RWPE2 (cell line): ENCODE measurements around the gene PTPRN2.

Experiments
- ATAC-seq: fragments of 200-7000 bp; cut with Tn5 transposase; 3 replicates; pipeline ENCODE4 v1.9.1; 2021; ENCODE audit warnings: low read depth
- DNase-seq: peaks from one replicate; pipeline ENCODE4 v3.0.0-alpha.2; 2020; ENCODE audit warnings: low spot score
- H3K27ac ChIP-seq: fragments of 450-650 bp; 2 replicates; pipeline ENCODE4 v1.5.1; 2017; ENCODE audit warnings: mild to moderate bottlenecking; ENCODE audit not compliant: poor library complexity, severe bottlenecking
- H3K27me3 ChIP-seq: fragments of 250-450 bp; sonication (Bioruptor Pico); 2 replicates; pipeline ENCODE4 v1.5.1; 2021; ENCODE audit warnings: mild to moderate bottlenecking, moderate library complexity; ENCODE audit not compliant: insufficient read depth, poor library complexity, severe bottlenecking
- H3K36me3 ChIP-seq: fragments of 250-450 bp; sonication (Bioruptor Pico); 2 replicates; pipeline ENCODE4 v1.5.1; 2020; ENCODE audit warnings: low read depth, mild to moderate bottlenecking, moderate library complexity
- H3K4me1 ChIP-seq: fragments of 250-450 bp; sonication (Bioruptor Pico); 2 replicates; pipeline ENCODE4 v1.5.1; 2021; ENCODE audit warnings: mild to moderate bottlenecking, moderate library complexity; ENCODE audit not compliant: insufficient read depth, poor library complexity, severe bottlenecking
- H3K4me3 ChIP-seq: fragments of 250-450 bp; sonication (Bioruptor Pico); 2 replicates; pipeline ENCODE4 v1.5.1; 2021; ENCODE audit warnings: mild to moderate bottlenecking, moderate library complexity; ENCODE audit not compliant: severe bottlenecking
- H3K9me3 ChIP-seq: fragments of 250-450 bp; sonication (Bioruptor Pico); 2 replicates; pipeline ENCODE4 v1.5.1; 2021; ENCODE audit warnings: mild to moderate bottlenecking, moderate library complexity; ENCODE audit not compliant: severe bottlenecking
- CTCF ChIP-seq: fragments of 450-650 bp; IDR thresholded peaks from one replicate; pipeline ENCODE4 v1.5.1; 2017; ENCODE audit warnings: mild to moderate bottlenecking, moderate library complexity; ENCODE audit not compliant: poor library complexity, severe bottlenecking

Gene PTPRN2

GRCh38 chr7:157643525-157643970 is 944.1 kb downstream of the PTPRN2 start:
- no peak overlapping the region for H3K4me3 ChIP-seq
- H3K27me3 ChIP-seq, result no peaks in the 10 kb centered on the region
- ATAC-seq (no peak), DNase-seq (no peak)
- H3K4me1 ChIP-seq, result no peaks in the 10 kb centered on the region
- no peak for TF ChIP-seq CTCF
- H3K27ac ChIP-seq, result no peak overlapping the region
- H3K9me3 ChIP-seq, result no peaks in the 10 kb centered on the region
- H3K36me3 ChIP-seq, result no peaks in the 10 kb centered on the region

- no peak for ATAC-seq
- H3K4me3 ChIP-seq, result no peak overlapping the region
- no peaks in the 10 kb centered on the region for H3K9me3 ChIP-seq
- H3K27ac ChIP-seq, result no peak overlapping the region
- no peaks in the 10 kb centered on the region for H3K27me3 ChIP-seq
- no peak for TF ChIP-seq CTCF
- H3K36me3 ChIP-seq, result no peaks in the 10 kb centered on the region
- no peaks in the 10 kb centered on the region for H3K4me1 ChIP-seq
- no peak for DNase-seq
These were observed 945.8 kb downstream of the PTPRN2 start for GRCh38 chr7:157641866-157642265.

- Histone ChIP-seq H3K4me3 (no peak overlapping the region), H3K36me3 (no peaks in the 10 kb centered on the region), H3K4me1 (no peaks in the 10 kb centered on the region), H3K27ac (no peak overlapping the region), H3K9me3 (no peaks in the 10 kb centered on the region), H3K27me3 (no peaks in the 10 kb centered on the region)
- TF ChIP-seq CTCF, result no peak
- ATAC-seq (no peak), DNase-seq (no peak)
These were observed 947.5 kb downstream of the PTPRN2 start for GRCh38 chr7:157640144-157640543.

GRCh38 chr7:157638563-157638962 is 949.1 kb downstream of the PTPRN2 start:
- no peaks in the 10 kb centered on the region for H3K4me1 ChIP-seq
- H3K9me3 ChIP-seq, result no peaks in the 10 kb centered on the region
- H3K27ac ChIP-seq, result no peak overlapping the region
- no peak for TF ChIP-seq CTCF
- ATAC-seq (no peak), DNase-seq (no peak)
- H3K27me3 ChIP-seq, result no peaks in the 10 kb centered on the region
- no peaks in the 10 kb centered on the region for H3K36me3 ChIP-seq
- H3K4me3 ChIP-seq, result no peak overlapping the region

- H3K4me3 ChIP-seq, result no peak overlapping the region
- H3K27me3 ChIP-seq, result peaks cover 3% of the 10 kb centered on the region
- DNase-seq, result no peak
- no peaks in the 10 kb centered on the region for H3K4me1 ChIP-seq
- no peak overlapping the region for H3K27ac ChIP-seq
- TF ChIP-seq CTCF, result no peak
- H3K9me3 ChIP-seq, result no peaks in the 10 kb centered on the region
- no peak for ATAC-seq
- no peaks in the 10 kb centered on the region for H3K36me3 ChIP-seq
These were observed 950.2 kb downstream of the PTPRN2 start for GRCh38 chr7:157637216-157637949.
